Endodermal cell (in vitro differentiated cells): ENCODE results near the gene RAB11FIP5. TPM values are rescaled to one million over a fixed set of nuclear protein-coding genes. Genes with fewer than 3 reads are reported as not detected.
"Not testable (repeated sequence)": the region's sequence is repeated elsewhere in the genome, so short reads cannot be mapped to it uniquely, and the experiment has no call there.

Experiments
- DNase-seq: peaks from one replicate; pipeline ENCODE4 v3.0.0-alpha.2; 2017
- H3K27ac ChIP-seq: 2 replicates; pipeline ENCODE4 v1.5.1; 2013; ENCODE audit warnings: mild to moderate bottlenecking, low read depth, low read length, moderate library complexity
- H3K27me3 ChIP-seq: 2 replicates; pipeline ENCODE4 v1.6.1; 2013; ENCODE audit warnings: mild to moderate bottlenecking, low read length, moderate library complexity; ENCODE audit not compliant: insufficient read depth, control insufficient read depth, poor library complexity, severe bottlenecking
- H3K36me3 ChIP-seq: 2 replicates; pipeline ENCODE4 v1.7.0; 2013; ENCODE audit warnings: mild to moderate bottlenecking, low read length, moderate library complexity; ENCODE audit not compliant: control insufficient read depth, insufficient read depth
- H3K4me1 ChIP-seq: one replicate; pipeline ENCODE4 v1.7.0; 2013; ENCODE audit warnings: low read length; ENCODE audit not compliant: control insufficient read depth, insufficient read depth
- H3K4me3 ChIP-seq: 2 replicates; pipeline ENCODE4 v1.5.1; 2013; ENCODE audit warnings: mild to moderate bottlenecking, low read length, moderate library complexity
- H3K9ac ChIP-seq: 2 replicates; pipeline ENCODE4 v1.6.1; 2013; ENCODE audit warnings: mild to moderate bottlenecking, low read length, moderate library complexity; ENCODE audit not compliant: poor library complexity, severe bottlenecking; ENCODE audit errors: extremely low read depth
- H3K9me3 ChIP-seq: 2 replicates; pipeline ENCODE4 v1.6.1; 2013; ENCODE audit warnings: mild to moderate bottlenecking, low read length, moderate library complexity; ENCODE audit not compliant: control insufficient read depth
- H3K27ac Mint-ChIP-seq: 2 replicates; pipeline ENCODE4 v1.8.0; 2020; ENCODE audit warnings: mixed read lengths
- H3K27me3 Mint-ChIP-seq: 2 replicates; pipeline ENCODE4 v1.8.0; 2021; ENCODE audit warnings: mild to moderate bottlenecking, mixed read lengths; ENCODE audit not compliant: insufficient read depth
- H3K36me3 Mint-ChIP-seq: 2 replicates; pipeline ENCODE4 v1.8.0; 2020; ENCODE audit warnings: low read depth, mixed read lengths
- H3K4me1 Mint-ChIP-seq: 2 replicates; pipeline ENCODE4 v1.8.0; 2020; ENCODE audit warnings: mixed read lengths
- H3K4me3 Mint-ChIP-seq: 2 replicates; pipeline ENCODE4 v1.8.0; 2020; ENCODE audit warnings: mild to moderate bottlenecking, moderate library complexity, mixed read lengths
- H3K9me3 Mint-ChIP-seq: 2 replicates; pipeline ENCODE4 v1.8.0; 2020; ENCODE audit warnings: mild to moderate bottlenecking, mixed read lengths
- WGBS, 2 experiments: methylation state at CpG; one replicate each; pipeline versions ENCODE4 v1.1.5 to v1.1.7; 2013; ENCODE audit warnings: missing lambda C conversion rate in 2 of 2, mixed read lengths in 1 of 2; ENCODE audit not compliant: insufficient coverage in 1 of 2, insufficient read length in 1 of 2; 5-methylcytosine and 5-hydroxymethylcytosine counted together
- total RNA-seq, 2 donors: library from RNA; stranded (reverse); fragmentation: NEBNext Ultra II Directional in 1 of 2; extraction: Animal tissue kit (Norgen Biotek cat#: 25700) in 1 of 2; gene quantifications; 2 replicates in 1 of 2; 3 replicates in 1 of 2; pipeline ENCODE4 v1.2.1, GENCODE V29; 2021
- TF ChIP-seq, protein P1 (sequence below): fragments of 200-600 bp; sonication (generic); conservative IDR thresholded peaks from 2 replicates; pipeline ENCODE4 v1.5.0; 2021; ENCODE audit warnings: antibody characterized with exemption, mild to moderate bottlenecking

The RAB11FIP5 gene
- total RNA-seq, 2 donors from 2014 or later = 12.1 to 17.3 TPM

DNA sequence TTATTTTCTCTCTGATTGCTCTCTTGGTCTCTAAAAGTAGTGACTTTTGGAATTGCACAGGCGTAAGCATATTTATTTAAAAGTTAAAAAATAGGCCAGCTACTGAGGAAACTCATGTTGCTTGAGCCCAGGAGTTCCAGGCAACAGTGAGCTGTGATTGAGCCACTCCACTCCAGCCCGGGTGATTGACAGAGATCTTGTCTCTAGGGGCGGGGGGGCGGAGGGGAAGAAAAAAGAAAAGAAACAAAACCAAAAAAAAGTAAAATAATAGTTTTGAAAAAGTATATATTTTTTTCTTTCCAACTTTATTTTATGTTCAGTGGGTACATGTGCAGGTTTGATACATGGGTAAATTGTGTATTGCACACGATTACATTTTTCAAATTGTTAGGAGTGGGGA, 18.0 kb upstream of the RAB11FIP5 start:
- TF ChIP-seq, protein P1, sequence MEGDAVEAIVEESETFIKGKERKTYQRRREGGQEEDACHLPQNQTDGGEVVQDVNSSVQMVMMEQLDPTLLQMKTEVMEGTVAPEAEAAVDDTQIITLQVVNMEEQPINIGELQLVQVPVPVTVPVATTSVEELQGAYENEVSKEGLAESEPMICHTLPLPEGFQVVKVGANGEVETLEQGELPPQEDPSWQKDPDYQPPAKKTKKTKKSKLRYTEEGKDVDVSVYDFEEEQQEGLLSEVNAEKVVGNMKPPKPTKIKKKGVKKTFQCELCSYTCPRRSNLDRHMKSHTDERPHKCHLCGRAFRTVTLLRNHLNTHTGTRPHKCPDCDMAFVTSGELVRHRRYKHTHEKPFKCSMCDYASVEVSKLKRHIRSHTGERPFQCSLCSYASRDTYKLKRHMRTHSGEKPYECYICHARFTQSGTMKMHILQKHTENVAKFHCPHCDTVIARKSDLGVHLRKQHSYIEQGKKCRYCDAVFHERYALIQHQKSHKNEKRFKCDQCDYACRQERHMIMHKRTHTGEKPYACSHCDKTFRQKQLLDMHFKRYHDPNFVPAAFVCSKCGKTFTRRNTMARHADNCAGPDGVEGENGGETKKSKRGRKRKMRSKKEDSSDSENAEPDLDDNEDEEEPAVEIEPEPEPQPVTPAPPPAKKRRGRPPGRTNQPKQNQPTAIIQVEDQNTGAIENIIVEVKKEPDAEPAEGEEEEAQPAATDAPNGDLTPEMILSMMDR = no peak
- no peaks in the 10 kb centered on the region for H3K4me1 Mint-ChIP-seq
- Histone ChIP-seq H3K9me3 (no peaks in the 10 kb centered on the region), H3K4me1 (no peaks in the 10 kb centered on the region), H3K36me3 (no peaks in the 10 kb centered on the region), H3K27ac (no peak overlapping the region), H3K4me3 (no peak overlapping the region), H3K9ac (no peak overlapping the region), H3K27me3 (no peaks in the 10 kb centered on the region)
- no peak for DNase-seq
- H3K9me3 Mint-ChIP-seq = peaks cover 7% of the 10 kb centered on the region
- H3K27me3 Mint-ChIP-seq = peaks cover 10% of the 10 kb centered on the region
- H3K4me3 Mint-ChIP-seq = no peak overlapping the region
- H3K36me3 Mint-ChIP-seq = no peaks in the 10 kb centered on the region
- 92% methylated on average over 3 of the region's 5 CpGs; no CpG with 5 or more reads in 1 of the 2 experiments for WGBS, 2 experiments
- no peak overlapping the region for H3K27ac Mint-ChIP-seq

DNA sequence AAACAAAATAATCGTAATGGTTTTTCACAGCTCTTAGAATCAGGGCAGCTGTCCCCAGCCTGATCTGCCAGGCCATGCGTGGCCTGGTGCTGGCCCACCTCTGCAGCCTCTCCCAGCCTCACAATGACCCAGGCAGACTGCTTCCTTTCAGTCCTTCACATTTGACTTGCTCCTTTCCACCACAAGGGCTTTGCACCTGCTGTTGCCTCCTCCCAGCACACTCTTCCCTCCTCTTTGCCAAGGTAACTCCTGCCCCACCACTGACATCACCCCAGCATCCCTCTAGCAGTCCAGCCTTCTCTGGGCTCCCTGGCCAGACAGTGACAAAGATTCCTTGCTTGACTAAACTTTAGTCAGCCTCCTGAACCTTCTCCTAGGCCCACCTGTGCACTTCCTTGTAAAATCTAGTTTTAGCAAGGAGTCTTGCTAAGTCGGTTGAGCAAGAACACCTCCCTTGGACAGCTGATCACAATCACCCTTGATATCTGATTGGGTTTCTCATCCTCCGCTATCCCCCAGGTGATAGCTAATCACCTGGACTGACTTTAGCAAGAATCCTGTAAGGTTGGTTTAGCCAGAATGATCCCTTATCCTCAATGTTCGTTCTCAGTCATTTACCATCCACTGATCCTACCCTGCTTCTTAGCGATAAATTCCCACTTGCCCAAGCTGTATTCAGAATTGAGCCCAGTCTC, 16.2 kb upstream of the RAB11FIP5 start:
- WGBS, 2 experiments = 93% methylated on average over 4 to 6 of the region's 6 CpGs
- DNase-seq = no peak
- no peak overlapping the region for H3K27ac Mint-ChIP-seq
- Histone ChIP-seq H3K27ac (no peak overlapping the region), H3K4me1 (no peaks in the 10 kb centered on the region), H3K27me3 (no peaks in the 10 kb centered on the region), H3K4me3 (no peak overlapping the region), H3K9me3 (no peaks in the 10 kb centered on the region), H3K9ac (no peak overlapping the region), H3K36me3 (no peaks in the 10 kb centered on the region)
- no peaks in the 10 kb centered on the region for H3K36me3 Mint-ChIP-seq
- H3K4me3 Mint-ChIP-seq = no peak overlapping the region
- H3K4me1 Mint-ChIP-seq = no peaks in the 10 kb centered on the region
- TF ChIP-seq, protein P1 = peak; percentile 27
- peaks cover 7% of the 10 kb centered on the region for H3K27me3 Mint-ChIP-seq
- H3K9me3 Mint-ChIP-seq = peaks cover 7% of the 10 kb centered on the region

DNA sequence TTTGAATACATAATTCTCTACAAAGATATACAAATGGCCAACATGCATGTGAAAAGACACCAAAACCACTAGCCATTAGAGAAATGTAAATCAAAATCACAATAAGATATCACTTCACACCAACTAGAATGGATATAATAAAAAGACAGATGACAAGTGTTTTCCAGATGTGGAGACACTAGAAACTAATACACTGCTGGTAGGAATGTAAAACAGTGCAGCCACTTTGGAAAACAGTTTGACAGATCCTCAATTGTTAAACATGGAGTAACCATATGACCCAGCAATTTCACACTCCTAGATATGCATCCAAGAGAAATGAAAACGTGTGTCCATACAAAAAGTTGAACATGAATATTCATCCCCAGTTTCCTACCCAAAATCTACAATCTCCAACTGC, 9.8 kb upstream of the RAB11FIP5 start:
- Histone ChIP-seq H3K9me3 (no peaks in the 10 kb centered on the region), H3K4me1 (no peaks in the 10 kb centered on the region), H3K36me3 (no peaks in the 10 kb centered on the region), H3K27me3 (no peaks in the 10 kb centered on the region), H3K9ac (no peak overlapping the region), H3K4me3 (no peak overlapping the region), H3K27ac (no peak overlapping the region)
- no peaks in the 10 kb centered on the region for H3K36me3 Mint-ChIP-seq
- H3K27me3 Mint-ChIP-seq = peaks cover 4% of the 10 kb centered on the region
- no peak overlapping the region for H3K27ac Mint-ChIP-seq
- H3K4me1 Mint-ChIP-seq = peaks cover 17% of the 10 kb centered on the region
- TF ChIP-seq, protein P1 = no peak
- WGBS, 2 experiments = 25 to 65% methylated on average over 1 of the region's 1 CpG
- peaks cover 4% of the 10 kb centered on the region for H3K9me3 Mint-ChIP-seq
- no peak for DNase-seq
- no peak overlapping the region for H3K4me3 Mint-ChIP-seq

DNA sequence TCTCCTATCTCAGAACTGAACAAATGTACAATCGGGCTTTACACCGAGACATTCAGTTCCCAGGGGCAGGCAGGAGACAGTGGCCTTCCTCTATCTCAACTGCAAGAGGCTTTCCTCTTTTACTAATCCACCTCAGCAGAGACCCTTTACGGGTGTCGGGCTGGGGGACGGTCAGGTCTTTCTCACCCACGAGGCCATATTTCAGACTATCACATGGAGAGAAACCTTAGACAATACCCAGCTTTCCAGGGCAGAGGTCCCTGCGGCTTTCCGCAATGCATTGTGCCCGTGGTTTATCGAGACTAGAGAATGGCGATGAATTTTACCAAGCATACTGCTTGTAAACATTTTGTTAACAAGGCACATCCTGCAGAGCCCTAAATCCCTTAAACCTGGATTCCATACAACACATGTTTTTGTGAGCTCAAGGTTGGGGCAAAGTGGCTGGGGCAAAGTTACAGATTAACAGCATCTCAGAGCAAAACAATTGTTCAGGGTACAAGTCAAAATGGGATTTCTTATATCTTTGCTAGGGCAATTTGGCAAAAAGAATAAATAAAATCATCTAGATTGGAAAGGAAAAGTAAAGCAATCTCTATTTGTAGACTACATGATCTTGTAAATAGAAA, 7.0 kb upstream of the RAB11FIP5 start:
- H3K36me3 Mint-ChIP-seq, H3K4me1 ChIP-seq, H3K9me3 ChIP-seq, H3K36me3 ChIP-seq, H3K27me3 ChIP-seq, H3K4me3 Mint-ChIP-seq, DNase-seq, H3K27ac ChIP-seq, H3K9me3 Mint-ChIP-seq, H3K9ac ChIP-seq, H3K4me3 ChIP-seq: not testable (repeated sequence)
- Mint-ChIP-seq H3K4me1 (peaks cover 17% of the 10 kb centered on the region), H3K27me3 (peaks cover 19% of the 10 kb centered on the region), H3K27ac (peak overlapping the region; percentile 78)
- WGBS, 2 experiments = 83 to 87% methylated on average over 8 to 11 of the region's 11 CpGs
